HepG2 (cell line): ENCODE results near the gene PBX1. TPM values are rescaled to one million over a fixed set of nuclear protein-coding genes. Genes with fewer than 3 reads are reported as not detected.

Experiments used
- ATAC-seq: fragments of 200-7000 bp; cut with Tn5 transposase; 3 replicates; pipeline ENCODE4 v1.9.1; 2020; ENCODE audit warnings: mild to moderate bottlenecking, moderate library complexity
- BruUV-seq: library from RNA; stranded (reverse); fragments of 400-500 nt; replicated peaks from 2 replicates; lab custom pipeline; 2021; lab: Mats Ljungman, UMichigan
- CTCF ChIA-PET: fragments of 300-600 bp; formaldehyde crosslinking; extraction: SDS; loops from one replicate; lab custom pipeline; 2021; ENCODE audit warnings: low total read pairs, inconsistent platforms, low intra/inter-chr PET ratio; lab: Yijun Ruan, JAX
- POLR2A ChIA-PET: fragments of 350-600 bp; sonication (Branson Sonifier 250); formaldehyde crosslinking; loops from one replicate; lab custom pipeline; 2020; ENCODE audit warnings: antibody characterized with exemption, inconsistent platforms; lab: Yijun Ruan, JAX
- DNase-seq: peaks from one replicate; pipeline ENCODE4 v3.0.0-alpha.2; 2015; ENCODE audit warnings: low spot score
- FAIRE-seq: peaks from 3 replicates; lab custom pipeline; 2011; peaks lifted over from hg19 to GRCh38; lab: Jason Lieb, UNC
- H2AFZ ChIP-seq: one replicate; pipeline ENCODE4 v1.6.1; 2011; ENCODE audit warnings: low read length, inconsistent platforms
- H3K27ac ChIP-seq: fragments of 300-600 bp; 3 replicates; pipeline ENCODE4 v1.8.0; 2011; ENCODE audit warnings: mixed run types, mild to moderate bottlenecking, mixed read lengths, low read length, inconsistent platforms; ENCODE audit not compliant: insufficient read depth; ENCODE audit errors: extremely low read length
- H3K27me3 ChIP-seq, 2 experiments: fragments of 200-600 bp in 1 of 2; 2 replicates in 1 of 2; 3 replicates in 1 of 2; pipeline versions ENCODE4 v1.6.0 to v1.8.0; 2011; ENCODE audit warnings: low read length in 2 of 2, mild to moderate bottlenecking in 2 of 2, moderate library complexity in 2 of 2, inconsistent platforms in 1 of 2; ENCODE audit not compliant: insufficient read depth in 2 of 2, control insufficient read depth in 1 of 2
- H3K36me3 ChIP-seq, 2 experiments: fragments of 200-600 bp in 1 of 2; replicated peaks in 1 of 2; 2 replicates in 1 of 2; 3 replicates in 1 of 2; pipeline versions ENCODE4 v1.5.1 to v1.8.0; 2011; ENCODE audit warnings: low read length in 2 of 2, inconsistent platforms in 1 of 2; ENCODE audit not compliant: insufficient read depth in 2 of 2, control insufficient read depth in 1 of 2
- H3K4me1 ChIP-seq: 2 replicates; pipeline ENCODE4 v1.5.1; 2012; ENCODE audit warnings: low read length, inconsistent platforms; ENCODE audit not compliant: insufficient read depth
- H3K4me2 ChIP-seq: 2 replicates; pipeline ENCODE4 v1.6.0; 2011; ENCODE audit warnings: low read depth, low read length, inconsistent platforms
- H3K4me3 ChIP-seq, 3 experiments: fragments of 200-600 bp in 1 of 3; sonication (generic), shearing (Covaris generic) in 1 of 3; replicated peaks in 1 of 3; 2 replicates each; pipeline ENCODE4 v1.5.1; 2011 to 2016; ENCODE audit warnings: low read length in 3 of 3, inconsistent platforms in 2 of 3, low read depth in 2 of 3, mild to moderate bottlenecking in 2 of 3, control low read depth in 1 of 3, mixed read lengths in 1 of 3; ENCODE audit not compliant: insufficient read depth in 1 of 3
- H3K79me2 ChIP-seq: one replicate; pipeline ENCODE4 v1.6.1; 2011; ENCODE audit warnings: low read length, inconsistent platforms; ENCODE audit not compliant: insufficient read depth
- H3K9ac ChIP-seq: 2 replicates; pipeline ENCODE4 v1.6.0; 2011; ENCODE audit warnings: mild to moderate bottlenecking, low read depth, low read length, inconsistent platforms; ENCODE audit not compliant: insufficient read depth
- H3K9me3 ChIP-seq: 2 replicates; pipeline ENCODE4 v1.5.1; 2012; ENCODE audit warnings: mild to moderate bottlenecking, low read length
- H4K20me1 ChIP-seq: 2 replicates; pipeline ENCODE4 v1.6.0; 2011; ENCODE audit warnings: inconsistent platforms, mild to moderate bottlenecking, low read length, moderate library complexity; ENCODE audit not compliant: insufficient read depth
- CEBPG ChIP-seq: IDR thresholded peaks from 2 replicates; pipeline ENCODE4 v1.6.1; 2016
- DNMT1 ChIP-seq: sonication (generic); formaldehyde crosslinking; IDR thresholded peaks from 2 replicates; pipeline ENCODE4 v1.5.1; 2020; ENCODE audit warnings: mild to moderate bottlenecking, missing genetic modification reagents
- MIER2 ChIP-seq: IDR thresholded peaks from 2 replicates; pipeline ENCODE4 v1.6.1; 2016; ENCODE audit warnings: missing biosample characterization, missing genetic modification reagents
- MYPOP ChIP-seq: sonication (generic); formaldehyde crosslinking; IDR thresholded peaks from 2 replicates; pipeline ENCODE4 v1.8.1; 2023; ENCODE audit warnings: mild to moderate bottlenecking, moderate library complexity, missing genetic modification reagents
- SAFB2 ChIP-seq: sonication (generic); formaldehyde crosslinking; IDR thresholded peaks from 2 replicates; pipeline ENCODE4 v1.5.1; 2020; ENCODE audit warnings: missing genetic modification reagents, low read depth, mild to moderate bottlenecking, borderline replicate concordance
- TEAD2 ChIP-seq: sonication (generic); formaldehyde crosslinking; IDR thresholded peaks from 2 replicates; pipeline ENCODE4 v1.9.0; 2021; ENCODE audit warnings: missing genetic modification reagents
- ZNF101 ChIP-seq: sonication (generic); formaldehyde crosslinking; IDR thresholded peaks from 2 replicates; pipeline ENCODE4 v1.4.0; 2020; ENCODE audit warnings: mild to moderate bottlenecking, low read depth, missing genetic modification reagents, borderline replicate concordance
- ZNF362 ChIP-seq: sonication (generic); formaldehyde crosslinking; IDR thresholded peaks from 2 replicates; pipeline ENCODE4 v1.4.0; 2020; ENCODE audit warnings: missing genetic modification reagents, mild to moderate bottlenecking, borderline replicate concordance
- ZNF44 ChIP-seq: sonication (generic); formaldehyde crosslinking; IDR thresholded peaks from 2 replicates; pipeline ENCODE4 v1.5.1; 2020; ENCODE audit warnings: mild to moderate bottlenecking, missing genetic modification reagents
- ZNF564 ChIP-seq: sonication (generic); formaldehyde crosslinking; IDR thresholded peaks from 2 replicates; pipeline ENCODE4 v1.8.1; 2023; ENCODE audit warnings: mild to moderate bottlenecking, missing genetic modification reagents
- ZSCAN29 ChIP-seq: sonication (generic); formaldehyde crosslinking; conservative IDR thresholded peaks from 2 replicates; pipeline ENCODE4 v1.4.0; 2020; ENCODE audit warnings: mild to moderate bottlenecking, missing genetic modification reagents
- WGBS: methylation state at CpG from one replicate; pipeline ENCODE4 v1.1.6; 2017; ENCODE audit warnings: low lambda C conversion rate; 5-methylcytosine and 5-hydroxymethylcytosine counted together
- in situ Hi-C: cut with HindIII; loops from 2 replicates; pipeline ENCODE4 v1.10.0; 2017; ENCODE audit warnings: low pct_unique_long_range_greater_than_20kb; ENCODE audit not compliant: extremely low pct_ligation_motif_present
- intact Hi-C: fragments of 100-400 bp; cut with micrococcal nuclease; formaldehyde crosslinking; loops from one replicate; pipeline ENCODE4 v1.10.0; 2022; ENCODE audit not compliant: unreplicated experiment
- polyA plus RNA-seq, 8 experiments: library from polyadenylated mRNA; depleted of rRNA in 3 of 8; stranded (reverse) in 7 of 8; unstranded in 1 of 8; fragments of >200 nt; fragmentation: Illumina TruSeq in 4 of 8; extraction: Trizol in 4 of 8; gene quantifications; 2 replicates each; pipeline versions ENCODE4 v1.2.1 to v1.2.3, GENCODE V29; 2011 to 2016; ENCODE audit warnings: low read depth in 4 of 8, missing spikeins in 1 of 8, mixed read lengths in 1 of 8; ENCODE audit not compliant: insufficient read depth in 1 of 8
- total RNA-seq, 5 experiments: library from RNA; depleted of rRNA; stranded (reverse); fragments of >200 nt; fragmentation: Illumina TruSeq; extraction: Trizol; gene quantifications; 2 replicates each; pipeline ENCODE4 v1.2.3, GENCODE V29; 2016; ENCODE audit warnings: low read depth in 1 of 5
- TF ChIP-seq, protein P1 (sequence below): sonication (generic); formaldehyde crosslinking; IDR thresholded peaks from 2 replicates; pipeline ENCODE4 v1.8.1; 2023; ENCODE audit warnings: missing genetic modification reagents, mild to moderate bottlenecking, borderline replicate concordance

PBX1 gene
- total and polyA plus RNA-seq, 2 of the 13 experiments (the other 11 are each of a cell fraction or from before 2014, with no cell fraction given) = 0.24 TPM; not detected in 1

DNA sequence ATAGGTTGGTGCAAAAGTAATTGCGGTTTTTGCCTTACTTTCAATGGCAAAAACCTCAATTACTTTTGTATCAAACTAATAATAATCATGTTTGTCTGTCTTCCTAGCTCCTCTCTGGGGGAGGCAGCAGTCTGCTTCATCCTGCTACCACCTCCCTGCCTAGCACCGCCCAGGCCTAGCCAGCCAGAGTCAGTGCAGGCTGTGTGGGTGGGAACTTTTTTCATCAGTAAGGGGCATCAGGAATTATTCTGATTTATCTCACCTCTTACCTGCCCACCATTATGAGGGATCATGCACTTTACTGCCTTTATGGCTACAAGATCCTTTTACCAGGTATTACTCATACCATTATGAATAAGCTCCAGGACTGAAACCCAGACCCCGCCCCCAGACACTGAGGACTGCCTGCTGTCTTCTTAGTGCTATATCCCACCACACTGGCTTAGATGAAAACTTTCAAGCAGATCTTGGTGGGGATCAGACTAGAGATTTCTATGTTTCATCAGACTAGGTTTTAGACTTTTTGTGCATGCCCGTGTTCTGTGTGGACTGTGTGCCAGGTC, 116.4 kb downstream of the PBX1 start (continued):
- TF ChIP-seq DNMT1 (CRISPR knock-in tag) = no peak

GRCh38 chr1:164678136-164678700, 119.2 kb downstream of the PBX1 start:
- no peak overlapping the region for H3K9ac ChIP-seq
- in situ Hi-C loops (loop anchor here (10.0 kb wide), 1 partner anchor 107 kb away; no protein-coding TSS in a partner anchor), intact Hi-C loops (no loop called here)
- H3K9me3 ChIP-seq = no peaks in the 10 kb centered on the region
- TF ChIP-seq SAFB2 (CRISPR knock-in tag) (no peak), MYPOP (CRISPR knock-in tag) (no peak)
- BruUV-seq = no TSS peak
- DNase-seq = no peak
- no peak overlapping the region for H3K27ac ChIP-seq
- H3K4me2 ChIP-seq = no peak overlapping the region
- H3K4me3 ChIP-seq = no peak overlapping the region
- no peaks in the 10 kb centered on the region for H3K79me2 ChIP-seq
- POLR2A ChIA-PET = no interaction called here
- FAIRE-seq = no peak
- CTCF ChIA-PET = no interaction called here
- no peaks in the 10 kb centered on the region for H3K27me3 ChIP-seq
- no peak for ATAC-seq
- no peaks in the 10 kb centered on the region for H3K36me3 ChIP-seq
- H2AFZ ChIP-seq = no peak overlapping the region
- WGBS = 39% methylated on average over 5 of the region's 5 CpGs
- no peaks in the 10 kb centered on the region for H3K4me1 ChIP-seq
- H4K20me1 ChIP-seq = no peaks in the 10 kb centered on the region

DNA sequence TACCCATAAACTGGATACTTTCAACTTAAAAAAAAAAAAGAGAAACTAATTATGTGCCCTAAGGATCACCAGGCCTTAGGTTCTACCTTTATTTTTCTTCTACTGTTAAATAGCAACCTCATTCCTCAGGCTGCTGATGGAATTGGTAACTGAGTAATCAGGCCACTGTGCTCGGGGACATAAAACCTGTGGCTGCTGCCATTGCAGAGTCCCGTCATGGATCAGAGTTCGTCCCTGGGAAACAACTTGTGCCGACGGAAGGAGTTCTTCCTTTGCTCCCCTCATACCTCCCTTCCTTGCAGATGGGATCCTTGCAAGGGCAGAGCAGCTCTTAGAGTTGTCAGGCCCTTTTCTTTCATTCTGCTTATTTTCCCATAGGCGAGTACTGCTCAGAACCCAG, 123.6 kb downstream of the PBX1 start:
- H3K4me2 ChIP-seq = no peak overlapping the region
- in situ Hi-C loops = no loop called here
- H4K20me1 ChIP-seq = no peaks in the 10 kb centered on the region
- intact Hi-C loops = no loop called here
- H3K9ac ChIP-seq = no peak overlapping the region
- H3K4me3 ChIP-seq = no peak overlapping the region
- WGBS = 55% methylated on average over 6 of the region's 6 CpGs
- FAIRE-seq = no peak
- POLR2A ChIA-PET = no interaction called here
- CTCF ChIA-PET = no interaction called here
- H3K36me3 ChIP-seq = no peaks in the 10 kb centered on the region
- no TSS peak for BruUV-seq
- no peak for ATAC-seq
- H3K9me3 ChIP-seq = no peaks in the 10 kb centered on the region
- no peaks in the 10 kb centered on the region for H3K4me1 ChIP-seq
- H3K27ac ChIP-seq = no peak overlapping the region
- H2AFZ ChIP-seq = no peak overlapping the region
- H3K79me2 ChIP-seq = no peaks in the 10 kb centered on the region
- H3K27me3 ChIP-seq = no peaks in the 10 kb centered on the region
- no peak for DNase-seq
- TF ChIP-seq ZSCAN29 (CRISPR knock-in tag) (no peak), MIER2 (no peak), ZNF101 (CRISPR knock-in tag) (no peak), CEBPG (no peak), ZNF362 (CRISPR knock-in tag) (no peak), ZNF564 (CRISPR knock-in tag) (no peak), TEAD2 (CRISPR knock-in tag) (no peak), ZNF44 (CRISPR knock-in tag) (no peak)
- TF ChIP-seq, protein P1, sequence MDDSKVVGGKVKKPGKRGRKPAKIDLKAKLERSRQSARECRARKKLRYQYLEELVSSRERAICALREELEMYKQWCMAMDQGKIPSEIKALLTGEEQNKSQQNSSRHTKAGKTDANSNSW (CRISPR knock-in tag) = no peak
